B cell (primary cell): ENCODE data around the gene MINPP1.

Source experiments
- CTCF ChIP-seq: fragments of 200-600 bp; IDR thresholded peaks from one replicate; pipeline ENCODE4 v1.8.0; 2022; ENCODE audit warnings: antibody characterized with exemption, mild to moderate bottlenecking
- EZH2 ChIP-seq: IDR thresholded peaks from 2 replicates; pipeline ENCODE4 v1.6.1; 2012; ENCODE audit warnings: borderline replicate concordance, low read depth, mild to moderate bottlenecking, moderate library complexity, low read length; ENCODE audit not compliant: insufficient read depth, poor library complexity, severe bottlenecking

DNA sequence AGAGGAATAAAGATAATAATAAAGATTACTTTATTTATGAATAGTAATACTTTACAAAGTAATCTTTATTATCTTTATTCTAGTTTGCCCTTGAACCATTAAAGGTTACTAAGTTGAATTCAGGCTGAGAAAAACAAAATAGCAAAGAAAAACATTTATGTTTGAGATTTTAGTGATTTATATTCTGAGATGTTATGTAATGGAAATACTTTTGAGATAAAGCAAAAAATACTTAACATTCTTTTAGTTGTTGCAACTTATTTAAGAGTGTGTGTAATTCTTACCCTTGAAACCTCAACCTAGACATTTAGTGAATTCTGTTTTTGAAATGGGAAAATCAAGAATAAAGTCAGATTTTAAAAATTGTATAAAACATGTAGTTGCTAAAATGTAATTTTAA is 40.0 kb downstream of the MINPP1 start:
- no peak for TF ChIP-seq CTCF
- no peak for TF ChIP-seq EZH2
